GM18907 (cell line): ENCODE results near the gene DYNC2I2.

Experiments
- ATAC-seq: cut with Tn5 transposase; IDR thresholded peaks from one replicate; pipeline ENCODE4 v1.9.1; 2021; ENCODE audit warnings: mild to moderate bottlenecking, moderate library complexity; ENCODE audit not compliant: unreplicated experiment

The DYNC2I2 gene

GRCh38 chr9:128636556-128637530 is 19.8 kb downstream of the DYNC2I2 start:
- ATAC-seq = no peak

- no peak for ATAC-seq
Observed at GRCh38 chr9:128636024-128636390, 20.6 kb downstream of the DYNC2I2 start.

DNA sequence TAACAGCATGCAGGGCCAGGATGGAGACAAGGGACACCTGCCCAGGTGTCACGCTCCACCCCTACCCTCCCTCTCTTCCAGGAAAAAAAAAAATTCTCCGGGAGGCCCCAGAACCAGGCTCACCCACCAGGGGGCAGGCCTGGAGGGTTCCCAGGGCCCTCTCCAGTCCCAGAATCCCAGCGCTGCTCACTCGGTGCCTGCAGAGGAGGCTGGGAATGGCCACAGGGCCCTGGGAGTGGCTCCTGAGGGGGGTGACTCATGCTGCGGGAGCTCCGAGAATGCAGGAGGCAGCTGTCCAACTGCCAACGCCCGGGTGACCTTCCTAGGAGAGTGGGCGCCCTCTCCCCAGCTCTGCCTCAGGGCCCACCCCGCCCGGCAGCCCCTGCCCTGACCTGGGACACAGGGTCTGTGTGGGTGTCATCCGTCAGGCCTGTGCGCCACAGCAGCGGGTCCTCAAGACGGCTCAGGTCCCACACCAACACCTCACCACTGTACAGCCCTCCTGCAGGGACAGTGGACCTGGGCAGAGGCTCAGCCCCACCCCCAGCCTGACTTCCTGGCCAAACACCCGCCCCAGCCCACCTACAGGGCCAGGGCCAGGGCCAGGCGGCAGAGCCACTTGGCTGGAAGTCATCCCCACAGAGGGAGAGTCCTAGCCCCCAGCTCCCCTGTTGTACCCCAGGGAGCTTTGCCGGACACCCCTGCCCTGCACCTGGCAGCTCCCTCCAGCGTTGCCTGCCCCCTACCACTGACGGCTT is 21.2 kb downstream of the DYNC2I2 start:
- ATAC-seq = no peak

DNA sequence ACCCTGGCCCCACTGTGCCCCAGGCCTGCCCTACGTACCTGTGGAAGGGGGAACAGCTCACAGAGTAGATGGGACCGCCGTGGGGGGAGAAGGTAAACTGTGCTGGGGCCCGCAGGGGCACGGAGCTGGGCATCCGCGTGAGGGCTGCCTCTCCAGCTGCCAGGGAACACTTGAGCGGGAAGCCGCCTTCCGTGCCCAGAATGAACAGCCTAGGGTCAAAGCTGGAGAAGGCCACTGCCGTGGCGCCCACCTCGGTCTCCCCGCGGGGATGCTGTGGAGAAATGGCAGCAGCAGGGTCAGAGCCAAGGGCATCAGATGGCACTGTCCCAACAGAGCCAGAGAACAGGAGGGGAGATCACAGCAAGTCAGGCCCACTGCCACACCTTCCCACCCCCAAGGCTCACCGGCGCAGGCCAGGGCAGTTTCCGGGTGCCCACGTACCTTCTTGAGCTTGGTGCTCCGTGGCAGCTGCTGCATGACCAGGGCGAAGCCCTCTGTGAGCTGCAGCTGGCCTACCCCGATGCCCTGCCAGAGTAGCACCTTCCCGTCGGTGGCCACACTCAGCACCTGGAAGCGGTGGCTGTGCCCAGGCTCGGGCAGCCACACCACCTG is 21.9 kb downstream of the DYNC2I2 start:
- no peak for ATAC-seq

- ATAC-seq = no peak
Observed at GRCh38 chr9:128634111-128634510, 22.5 kb downstream of the DYNC2I2 start.

- ATAC-seq = no peak
Observed at GRCh38 chr9:128633601-128634000, 23.0 kb downstream of the DYNC2I2 start.

DNA sequence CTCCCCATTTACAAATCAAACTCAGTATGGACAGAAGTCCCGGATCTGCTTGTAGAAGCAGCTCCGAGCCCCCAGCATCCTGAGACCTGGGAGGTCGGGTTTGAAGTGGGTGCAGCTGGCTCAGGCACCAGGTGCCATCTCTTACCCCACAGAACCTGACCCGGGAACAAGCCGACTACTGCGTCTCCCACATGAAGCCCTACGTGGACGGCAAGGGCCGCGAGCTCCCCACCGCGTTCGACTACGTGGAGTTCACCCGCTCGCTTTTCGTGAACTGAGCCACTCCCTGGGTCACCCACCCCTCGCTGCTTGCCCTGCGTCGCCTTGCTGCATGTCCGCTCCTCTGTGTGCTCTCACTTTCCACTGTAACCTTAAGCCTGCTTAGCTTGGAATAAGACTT is 23.6 kb downstream of the DYNC2I2 start:
- no peak for ATAC-seq

GRCh38 chr9:128632486-128632885 is 24.2 kb downstream of the DYNC2I2 start:
- no peak for ATAC-seq

DNA sequence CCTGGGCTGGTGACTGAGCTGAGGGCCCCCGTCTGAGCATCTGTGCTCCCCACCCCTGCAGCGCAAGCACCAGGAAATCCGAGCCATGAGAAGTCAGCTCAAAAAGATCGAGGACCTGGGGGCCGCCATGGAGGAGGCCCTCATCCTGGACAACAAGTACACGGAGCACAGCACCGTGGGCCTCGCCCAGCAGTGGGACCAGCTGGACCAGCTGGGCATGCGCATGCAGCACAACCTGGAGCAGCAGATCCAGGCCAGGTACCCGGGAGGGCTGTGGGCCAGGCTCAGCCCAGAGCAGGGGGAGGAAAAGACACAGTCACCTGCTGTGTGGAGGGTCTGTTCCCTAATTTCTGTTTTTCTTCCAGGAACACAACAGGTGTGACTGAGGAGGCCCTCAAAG is 24.6 kb downstream of the DYNC2I2 start:
- ATAC-seq = no peak

GRCh38 chr9:128631636-128632035 is 25.0 kb downstream of the DYNC2I2 start:
- ATAC-seq = no peak

DNA sequence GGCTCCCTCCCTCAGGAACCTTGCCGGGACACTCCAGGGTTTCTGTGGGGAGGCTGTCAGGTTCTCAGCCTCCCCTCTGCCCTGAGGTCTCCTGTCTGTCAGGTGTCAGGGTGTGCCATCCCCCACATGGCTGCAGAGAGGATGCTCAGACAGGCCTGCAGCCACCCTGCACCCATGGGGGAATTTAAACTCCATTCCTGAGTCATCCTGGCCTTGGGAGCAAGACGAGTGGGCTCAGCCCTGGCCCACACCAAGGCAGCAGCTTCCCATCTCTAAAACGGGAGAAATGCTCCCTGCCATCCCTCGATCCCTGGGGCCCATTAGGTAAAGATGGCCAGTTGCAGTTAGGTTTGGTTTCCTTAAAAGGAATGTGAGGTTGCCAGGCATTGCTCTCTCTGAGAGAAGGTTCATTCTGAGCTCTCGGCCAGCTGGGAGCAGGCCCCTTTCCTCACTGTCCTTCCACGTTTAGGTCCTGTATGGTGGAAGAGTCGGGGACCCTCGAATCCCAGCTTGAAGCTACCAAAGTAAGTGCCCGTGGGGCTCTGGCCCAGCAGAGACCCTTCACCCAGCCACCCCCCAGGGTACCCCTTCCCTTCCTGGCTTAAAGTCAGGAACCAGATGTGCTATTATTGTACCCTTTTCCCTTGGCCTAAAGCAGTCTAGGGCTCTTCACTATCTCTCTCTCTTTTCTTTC is 26.6 kb downstream of the DYNC2I2 start:
- no peak for ATAC-seq

DNA sequence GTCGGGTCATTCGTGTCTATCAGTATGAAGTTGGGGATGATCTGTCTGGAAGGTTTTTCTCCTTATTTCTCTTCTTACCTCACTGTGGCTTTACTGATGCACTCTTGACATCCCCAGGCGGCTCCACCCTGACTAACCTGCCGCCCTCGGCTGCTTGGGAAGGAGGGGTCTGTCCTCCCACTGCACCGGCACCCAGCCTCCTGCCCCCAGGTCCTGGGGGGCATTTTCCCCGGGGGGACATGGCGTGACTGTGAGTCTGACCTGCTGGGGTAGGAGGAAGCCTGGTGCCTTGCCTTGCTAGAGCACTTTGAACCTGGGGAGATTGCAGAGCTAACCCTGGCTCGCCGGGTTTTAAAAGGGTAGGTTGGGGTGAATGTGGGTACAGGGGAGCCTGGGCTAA is 27.5 kb downstream of the DYNC2I2 start:
- ATAC-seq = no peak

GRCh38 chr9:128628471-128629048 is 28.1 kb downstream of the DYNC2I2 start:
- ATAC-seq = no peak

GRCh38 chr9:128627906-128628305 is 28.7 kb downstream of the DYNC2I2 start:
- no peak for ATAC-seq

DNA sequence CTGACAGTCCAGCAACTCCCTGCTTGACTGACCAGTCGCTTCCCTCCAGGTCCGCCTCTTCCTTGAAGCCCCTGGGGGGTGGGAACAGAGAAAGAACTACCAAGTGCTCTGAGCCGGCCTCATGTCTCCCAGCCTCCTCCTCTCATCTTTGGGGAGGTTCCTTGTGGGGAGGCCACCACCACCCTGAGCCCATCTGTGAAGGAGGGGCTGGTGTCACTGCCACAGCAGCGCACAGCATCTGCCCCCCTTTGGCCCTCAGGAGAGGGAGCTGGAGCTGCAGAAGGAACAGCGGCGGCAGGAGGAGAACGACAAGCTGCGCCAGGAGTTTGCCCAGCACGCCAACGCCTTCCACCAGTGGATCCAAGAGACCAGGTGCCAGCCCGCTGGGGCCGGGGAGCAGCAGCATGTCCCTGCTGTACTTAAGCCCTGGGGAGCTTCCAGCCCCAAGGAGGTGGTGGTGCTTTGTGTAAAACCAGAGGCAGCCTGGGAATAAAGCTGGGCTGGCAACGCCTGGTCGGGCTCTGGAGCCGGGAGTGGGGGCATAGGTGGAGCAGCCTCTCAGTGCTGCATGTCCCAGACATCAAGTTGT is 29.4 kb downstream of the DYNC2I2 start:
- ATAC-seq = no peak

- ATAC-seq = no peak
Observed at GRCh38 chr9:128626181-128626580, 30.5 kb downstream of the DYNC2I2 start.

GRCh38 chr9:128625391-128626146 is 31.1 kb downstream of the DYNC2I2 start:
- ATAC-seq = no peak

DNA sequence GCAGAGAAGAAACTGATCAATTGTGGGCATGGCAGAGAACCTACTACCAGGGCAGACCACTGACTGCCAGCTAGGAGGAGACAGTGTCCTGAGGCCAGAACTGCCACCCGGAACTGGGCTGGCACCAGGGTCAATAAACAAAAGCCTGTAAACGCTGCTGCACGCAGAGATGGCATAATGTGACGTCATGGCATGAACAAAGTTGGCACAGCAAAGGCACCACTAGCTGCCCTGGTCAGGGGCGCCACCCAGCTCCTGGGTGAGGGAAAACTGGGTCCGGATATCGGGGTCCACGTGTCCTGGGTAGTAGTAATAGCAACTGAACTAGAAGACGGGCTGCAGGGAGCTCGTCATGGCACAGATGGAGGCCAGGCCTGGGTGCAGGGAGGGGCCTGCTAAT is 32.1 kb downstream of the DYNC2I2 start:
- ATAC-seq = no peak

DNA sequence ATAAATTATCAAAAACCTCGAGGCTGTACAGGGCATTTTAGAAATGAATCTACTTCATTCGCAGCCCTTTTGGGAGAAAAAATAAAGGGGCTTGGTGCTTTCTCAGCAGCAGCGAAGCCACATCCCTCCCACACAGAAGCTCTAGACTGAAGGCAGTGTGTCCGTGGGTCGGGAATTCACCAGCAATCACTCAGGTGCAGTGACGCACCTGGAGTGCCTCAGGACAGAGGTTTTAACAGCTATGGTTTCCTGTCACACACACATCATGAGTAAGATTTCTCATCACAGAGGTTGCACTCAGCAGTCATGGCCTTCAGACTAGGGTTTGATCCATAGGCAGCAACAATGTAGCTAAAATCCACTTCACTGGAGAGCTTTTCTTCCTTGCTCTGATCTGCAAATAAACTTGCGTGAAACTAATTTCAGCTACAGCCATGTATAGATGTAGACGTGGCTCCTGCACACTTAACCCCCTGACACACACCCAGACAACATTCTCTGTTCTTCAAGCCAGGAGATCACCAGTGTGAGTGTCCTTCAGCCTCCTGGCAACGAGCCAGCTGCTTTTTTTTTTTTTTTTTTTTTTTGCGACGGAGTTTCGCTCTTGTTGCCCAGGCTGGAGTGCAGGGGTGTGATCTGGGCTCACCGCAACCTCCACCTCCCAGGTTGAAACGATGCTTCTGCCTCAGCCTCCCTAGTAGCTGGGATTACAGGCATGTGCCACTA is 34.8 kb downstream of the DYNC2I2 start:
- no peak for ATAC-seq
